GM12874 (cell line): ENCODE data around the gene FSTL1.

ENCODE experiments used
- CTCF ChIP-seq: IDR thresholded peaks from 2 replicates; pipeline ENCODE4 v1.5.1; 2011; ENCODE audit warnings: low read depth, mild to moderate bottlenecking, control low read depth, low read length, moderate library complexity; ENCODE audit not compliant: insufficient read depth

FSTL1 gene

DNA sequence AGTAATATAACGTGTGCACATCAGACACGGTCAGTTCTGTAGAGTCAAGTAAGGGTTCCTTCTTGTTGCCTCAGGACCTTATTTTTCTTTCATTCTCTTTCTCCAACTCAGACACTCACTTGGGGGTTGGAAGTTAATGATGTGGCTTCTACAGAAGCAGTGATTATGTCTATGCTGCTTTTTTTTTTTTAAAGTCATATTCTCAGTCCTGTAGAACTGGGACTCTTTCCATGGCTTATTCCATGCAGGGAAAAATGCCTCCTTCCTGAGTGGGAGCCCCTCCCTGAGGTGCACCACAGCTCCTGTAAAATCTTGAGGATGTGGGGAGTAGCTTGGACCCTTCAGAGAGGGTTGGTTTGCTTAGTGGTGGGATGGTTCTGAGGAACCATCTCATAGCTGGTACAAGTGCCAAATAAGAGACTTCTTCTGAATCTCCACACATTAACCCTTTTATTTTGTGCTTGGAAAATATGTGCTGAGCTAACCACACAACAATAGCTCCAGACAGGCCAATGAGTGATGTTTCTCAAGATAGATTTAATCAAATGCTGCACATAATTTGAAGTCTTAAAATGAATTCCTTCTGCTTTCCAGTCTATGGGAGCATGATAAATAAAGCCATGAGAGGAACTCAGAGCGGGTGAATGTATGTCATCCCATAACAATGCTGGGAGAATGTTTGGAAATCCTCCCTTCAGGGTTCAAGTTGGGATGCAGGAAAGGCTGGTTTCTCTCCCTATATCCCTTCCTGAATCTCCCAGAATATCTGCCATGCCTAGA lies 23.3 kb upstream of the FSTL1 start:
- no peak for TF ChIP-seq CTCF

GRCh38 chr3:120473389-120473788 lies 22.6 kb upstream of the FSTL1 start:
- no peak for TF ChIP-seq CTCF

DNA sequence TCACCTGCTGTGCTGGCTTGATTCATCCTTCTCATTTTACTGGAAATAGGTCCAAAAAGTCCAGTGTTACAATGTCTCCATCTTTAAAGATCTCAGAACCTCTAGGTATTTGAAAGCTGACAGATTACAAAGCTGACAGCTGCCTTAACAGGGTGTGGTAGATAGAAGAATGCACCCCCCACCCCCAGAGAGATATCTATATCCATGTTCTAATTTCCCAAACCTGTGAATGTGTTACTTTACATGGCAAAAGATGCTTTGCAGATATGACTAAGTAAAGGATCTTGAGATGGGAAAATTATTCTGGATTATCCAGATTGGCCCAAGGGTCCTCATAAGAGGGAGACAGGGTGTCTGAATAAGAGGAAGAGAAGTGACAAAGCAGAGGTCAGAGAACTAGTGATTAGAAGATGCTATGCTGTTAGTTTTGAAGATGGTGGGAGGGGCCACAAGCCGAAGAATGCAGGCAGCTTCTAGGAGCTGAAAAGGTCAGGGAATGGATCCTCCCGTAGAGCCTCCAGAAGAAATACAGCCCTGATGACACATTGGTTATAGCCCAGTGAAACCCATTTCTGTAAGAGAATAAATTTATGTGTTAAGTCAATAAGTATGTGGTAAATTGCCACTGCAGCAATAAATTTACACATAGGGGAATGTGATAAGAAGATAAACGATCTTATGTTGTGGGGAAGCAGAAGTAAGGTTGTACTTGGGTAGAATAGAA lies 21.5 kb upstream of the FSTL1 start:
- TF ChIP-seq CTCF: no peak

DNA sequence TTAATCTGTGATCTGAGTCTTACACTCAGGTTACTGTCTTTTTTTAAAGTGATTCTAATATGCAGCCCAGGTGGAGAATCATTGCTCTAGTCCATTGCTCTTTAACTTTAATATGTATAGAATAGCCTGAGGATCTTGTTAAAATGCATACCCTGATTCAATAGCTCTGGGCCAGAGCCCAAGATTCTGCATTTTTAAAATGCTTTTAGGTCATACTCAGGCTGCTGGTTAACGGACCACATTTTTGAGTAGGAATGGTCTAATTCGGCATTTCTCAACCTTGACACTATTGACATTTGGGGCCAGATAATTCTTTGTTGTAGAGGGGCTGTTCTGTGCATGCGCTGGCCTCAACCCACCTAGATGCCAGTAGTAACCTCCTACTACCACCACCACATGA lies 20.9 kb upstream of the FSTL1 start:
- no peak for TF ChIP-seq CTCF

DNA sequence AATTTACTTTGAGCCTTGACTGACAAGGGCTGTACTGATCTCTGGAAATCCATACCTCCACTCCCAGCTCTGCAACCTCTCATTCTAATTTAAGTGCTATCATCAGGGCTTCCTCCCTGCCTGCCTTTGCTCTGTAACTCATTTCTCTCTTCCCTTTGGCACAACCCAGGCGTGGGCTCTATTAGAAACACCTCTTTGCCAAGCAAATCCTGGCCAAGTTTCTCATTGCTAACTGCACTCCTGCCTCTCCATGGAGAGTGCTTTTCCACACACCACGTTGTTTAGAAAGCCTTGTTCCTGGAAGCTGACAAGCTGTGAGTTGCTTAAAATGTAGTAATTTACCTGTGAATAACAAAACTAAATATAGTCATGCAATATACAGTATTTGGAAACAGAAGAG lies 20.1 kb upstream of the FSTL1 start:
- no peak for TF ChIP-seq CTCF

DNA sequence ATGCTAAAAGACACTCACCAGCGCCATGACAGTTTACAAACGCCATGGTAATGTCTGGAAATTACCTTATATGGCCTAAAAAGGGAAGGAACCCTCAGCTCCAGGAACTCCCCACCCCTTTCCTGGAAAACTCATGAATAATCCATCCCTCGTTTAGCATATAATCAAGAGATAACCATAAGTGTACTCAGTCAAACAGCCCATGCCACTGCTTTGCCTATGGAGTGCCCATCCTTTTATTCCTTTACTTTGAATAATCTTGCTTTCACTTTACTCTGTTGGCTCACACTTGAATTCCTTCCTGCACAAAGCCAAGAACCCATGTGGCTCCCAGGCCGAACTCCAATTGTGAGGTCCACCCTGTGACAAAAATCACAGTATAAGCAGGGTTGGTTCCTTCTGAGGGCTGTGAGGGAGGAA lies 19.1 kb upstream of the FSTL1 start:
- TF ChIP-seq CTCF: no peak

DNA sequence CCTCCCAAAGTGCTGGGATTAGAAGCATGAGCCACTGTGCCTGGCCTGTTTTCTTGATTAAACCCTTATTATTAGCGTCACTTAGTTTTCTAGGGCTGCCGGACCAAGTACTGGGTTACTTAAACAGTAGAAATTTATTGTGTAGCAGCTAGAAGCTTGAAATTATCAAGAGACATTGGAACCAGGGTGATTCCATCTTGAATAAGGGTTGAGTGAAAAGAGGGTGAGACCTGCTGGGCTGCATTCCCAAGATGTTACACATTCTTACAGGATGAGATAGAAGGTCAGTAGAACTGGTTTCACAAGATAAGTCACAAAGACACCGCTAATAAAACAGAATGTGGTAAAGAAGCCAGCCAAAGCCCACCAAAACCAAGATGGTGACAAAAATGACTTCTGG lies 18.6 kb upstream of the FSTL1 start:
- no peak for TF ChIP-seq CTCF
